ENCODE measurements around the gene CDC5L.

GRCh38 chr6:44388135-44388487 is 605 bp downstream of the CDC5L start:
- TF ChIP-seq CTCF (IDR thresholded peaks at IDR 0.05) (no peak), POLR2A (IDR thresholded peaks at IDR 0.05) (no peak), EP300 (IDR thresholded peaks at IDR 0.05) (no peak)

All from tibial nerve (tissue), 4 donors.